GM12872 (cell line): ENCODE data around the gene RIBC1.

ENCODE experiments used
- CTCF ChIP-seq: IDR thresholded peaks from 3 replicates; pipeline ENCODE4 v1.5.1; 2011; ENCODE audit warnings: low read depth, mild to moderate bottlenecking, low read length, moderate library complexity; ENCODE audit not compliant: insufficient read depth

The RIBC1 gene

GRCh38 chrX:53479301-53479700 lies 56.6 kb downstream of the RIBC1 start:
- no peak for TF ChIP-seq CTCF
